ENCODE data around the gene NTN1.
"Not testable (repeated sequence)": the region's sequence is repeated elsewhere in the genome, so short reads cannot be mapped to it uniquely, and the experiment has no call there.

Gene NTN1

GRCh38 chr17:9079461-9080103, 58.3 kb downstream of the NTN1 start:
- Histone ChIP-seq H3K36me3 (ENCODE audit: control insufficient read depth, insufficient read depth, low read length) (no peaks in the 10 kb centered on the region), H3K4me3 (ENCODE audit: low read length) (no peak overlapping the region), H3K9ac (ENCODE audit: low read length) (no peak overlapping the region), H3K9me3 (ENCODE audit: control insufficient read depth, low read length) (no peaks in the 10 kb centered on the region), H3K4me1 (ENCODE audit: control insufficient read depth, insufficient read depth, low read length) (no peaks in the 10 kb centered on the region), H3K27me3 (ENCODE audit: control insufficient read depth, insufficient read depth, low read length) (no peaks in the 10 kb centered on the region)

DNA sequence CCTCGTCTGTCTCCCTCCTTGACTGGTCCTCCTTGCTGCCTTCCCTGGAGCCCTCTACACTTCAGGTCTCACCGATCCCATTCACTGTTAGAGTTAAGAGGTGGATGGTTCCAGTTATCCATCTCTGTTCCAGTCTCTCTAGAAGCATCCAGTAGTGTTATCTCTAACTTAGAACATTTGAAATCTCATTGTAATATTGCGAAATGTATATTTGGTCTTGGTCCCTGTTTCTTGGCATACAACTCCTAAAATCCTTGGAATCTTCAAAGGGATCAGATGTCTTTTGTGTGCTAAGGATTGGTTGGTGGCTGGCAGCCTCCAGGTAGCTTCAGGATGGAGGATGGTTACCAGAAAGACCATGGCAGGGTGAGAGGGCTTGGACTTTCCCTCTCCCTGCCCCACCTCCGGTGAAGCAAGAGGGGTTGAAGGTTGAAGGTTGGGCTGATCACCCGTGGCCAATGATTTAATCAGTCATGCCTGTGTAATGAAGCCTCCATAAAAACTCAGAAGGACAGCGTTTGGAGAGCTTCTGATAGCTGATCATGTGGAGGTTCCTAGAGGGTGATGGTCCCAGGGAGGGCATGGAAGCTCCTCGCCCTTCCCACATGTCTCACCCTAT, 59.1 kb downstream of the NTN1 start:
- no peaks in the 10 kb centered on the region for H3K9me3 ChIP-seq (ENCODE audit: control insufficient read depth, low read length)

GRCh38 chr17:9080983-9081382, 59.7 kb downstream of the NTN1 start:
- Histone ChIP-seq H3K36me3 (ENCODE audit: control insufficient read depth, insufficient read depth, low read length) (no peaks in the 10 kb centered on the region), H3K4me1 (ENCODE audit: control insufficient read depth, insufficient read depth, low read length) (no peaks in the 10 kb centered on the region), H3K9ac (ENCODE audit: low read length) (no peak overlapping the region), H3K9me3 (ENCODE audit: control insufficient read depth, low read length) (no peaks in the 10 kb centered on the region), H3K4me3 (ENCODE audit: low read length) (no peak overlapping the region), H3K27me3 (ENCODE audit: control insufficient read depth, insufficient read depth, low read length) (no peaks in the 10 kb centered on the region)

More for the DNA sequence above, 59.1 kb downstream of the NTN1 start:
- no peak overlapping the region for H3K4me3 ChIP-seq (ENCODE audit: low read length)
- no peaks in the 10 kb centered on the region for H3K36me3 ChIP-seq (ENCODE audit: control insufficient read depth, insufficient read depth, low read length)
- no peak overlapping the region for H3K9ac ChIP-seq (ENCODE audit: low read length)
- no peaks in the 10 kb centered on the region for H3K27me3 ChIP-seq (ENCODE audit: control insufficient read depth, insufficient read depth, low read length)
- no peaks in the 10 kb centered on the region for H3K4me1 ChIP-seq (ENCODE audit: control insufficient read depth, insufficient read depth, low read length)

DNA sequence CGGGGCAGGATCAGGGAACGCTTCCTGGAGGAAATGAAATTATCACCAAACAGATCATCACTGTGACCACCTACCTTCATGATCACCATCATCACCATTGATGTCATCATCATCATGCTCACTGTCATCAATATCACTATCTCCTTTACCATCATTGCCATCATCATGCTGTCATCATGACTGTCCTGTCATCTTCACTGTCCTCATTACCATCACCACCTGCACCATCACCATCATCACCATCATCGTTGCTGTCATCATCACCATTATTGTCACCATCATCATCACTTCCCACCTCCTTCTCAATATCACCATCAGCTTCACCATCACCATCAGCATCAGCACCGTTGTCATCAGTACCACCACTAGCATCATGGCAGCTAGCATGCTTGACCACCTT, 65.3 kb downstream of the NTN1 start:
- H3K4me3 ChIP-seq (ENCODE audit: low read length), result no peak overlapping the region
- H3K4me1 ChIP-seq (ENCODE audit: control insufficient read depth, insufficient read depth, low read length), result no peaks in the 10 kb centered on the region
- no peaks in the 10 kb centered on the region for H3K36me3 ChIP-seq (ENCODE audit: control insufficient read depth, insufficient read depth, low read length)
- H3K9me3 ChIP-seq (ENCODE audit: control insufficient read depth, low read length), result no peaks in the 10 kb centered on the region
- no peaks in the 10 kb centered on the region for H3K27me3 ChIP-seq (ENCODE audit: control insufficient read depth, insufficient read depth, low read length)
- no peak overlapping the region for H3K9ac ChIP-seq (ENCODE audit: low read length)

GRCh38 chr17:9087921-9088320, 66.6 kb downstream of the NTN1 start:
- H3K9me3 ChIP-seq (ENCODE audit: control insufficient read depth, low read length), result no peaks in the 10 kb centered on the region
- no peaks in the 10 kb centered on the region for H3K27me3 ChIP-seq (ENCODE audit: control insufficient read depth, insufficient read depth, low read length)
- no peak overlapping the region for H3K9ac ChIP-seq (ENCODE audit: low read length)
- H3K4me3 ChIP-seq (ENCODE audit: low read length), result no peak overlapping the region
- H3K4me1 ChIP-seq (ENCODE audit: control insufficient read depth, insufficient read depth, low read length), result no peaks in the 10 kb centered on the region
- no peaks in the 10 kb centered on the region for H3K36me3 ChIP-seq (ENCODE audit: control insufficient read depth, insufficient read depth, low read length)

DNA sequence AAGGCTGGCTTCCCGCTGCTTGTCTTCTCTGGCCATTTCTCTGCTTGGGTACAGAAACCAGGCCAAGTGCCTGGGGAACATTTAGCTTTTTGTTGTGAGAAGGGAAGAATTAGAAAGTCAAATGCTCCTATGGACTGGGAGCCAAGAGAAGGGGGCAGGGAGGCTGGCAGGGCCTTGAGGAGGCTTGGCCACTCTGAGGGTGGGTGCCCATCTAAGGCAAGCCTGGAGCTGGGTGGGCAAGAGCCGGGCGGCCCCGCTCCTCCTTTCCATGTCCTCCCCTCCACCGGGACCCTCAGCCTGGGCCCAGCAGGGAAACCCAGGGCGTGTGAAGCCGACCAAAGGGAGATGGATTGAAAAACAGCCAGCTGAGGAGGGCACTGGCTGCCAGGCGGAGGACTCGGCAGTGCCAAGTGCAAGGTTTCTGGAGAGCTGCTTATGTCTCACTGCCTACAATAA, 69.4 kb downstream of the NTN1 start:
- no peaks in the 10 kb centered on the region for H3K9me3 ChIP-seq (ENCODE audit: control insufficient read depth, low read length)
- H3K4me1 ChIP-seq (ENCODE audit: control insufficient read depth, insufficient read depth, low read length), result no peaks in the 10 kb centered on the region
- no peak overlapping the region for H3K4me3 ChIP-seq (ENCODE audit: low read length)
- H3K9ac ChIP-seq (ENCODE audit: low read length), result no peak overlapping the region
- no peaks in the 10 kb centered on the region for H3K36me3 ChIP-seq (ENCODE audit: control insufficient read depth, insufficient read depth, low read length)
- no peaks in the 10 kb centered on the region for H3K27me3 ChIP-seq (ENCODE audit: control insufficient read depth, insufficient read depth, low read length)

DNA sequence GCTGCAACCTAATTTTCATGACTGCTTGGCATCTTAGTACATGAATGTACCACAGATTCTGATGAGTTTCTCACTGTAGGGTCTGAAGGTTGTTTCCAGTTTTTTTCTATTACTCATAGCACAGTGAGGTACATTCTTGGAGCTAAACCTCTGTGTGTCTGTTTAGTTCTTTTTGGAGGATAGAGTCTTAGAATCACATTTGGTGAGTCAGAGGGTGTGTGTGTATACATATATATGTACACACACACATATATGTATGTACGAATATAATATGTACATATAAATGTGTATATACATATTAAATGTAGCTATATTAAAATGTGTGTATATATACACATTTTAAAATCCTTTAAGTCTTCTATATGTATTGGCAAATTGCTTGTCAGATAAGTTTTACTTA, 72.9 kb downstream of the NTN1 start:
- no peaks in the 10 kb centered on the region for H3K36me3 ChIP-seq (ENCODE audit: control insufficient read depth, insufficient read depth, low read length)
- H3K4me3 ChIP-seq (ENCODE audit: low read length), result no peak overlapping the region
- H3K9ac ChIP-seq (ENCODE audit: low read length), result no peak overlapping the region
- no peaks in the 10 kb centered on the region for H3K9me3 ChIP-seq (ENCODE audit: control insufficient read depth, low read length)
- H3K4me1 ChIP-seq (ENCODE audit: control insufficient read depth, insufficient read depth, low read length), result no peaks in the 10 kb centered on the region
- no peaks in the 10 kb centered on the region for H3K27me3 ChIP-seq (ENCODE audit: control insufficient read depth, insufficient read depth, low read length)

- Histone ChIP-seq H3K9ac (ENCODE audit: low read length) (no peak overlapping the region), H3K4me3 (ENCODE audit: low read length) (no peak overlapping the region), H3K27me3 (ENCODE audit: control insufficient read depth, insufficient read depth, low read length) (no peaks in the 10 kb centered on the region)
Measured at GRCh38 chr17:9095390-9095789, 74.1 kb downstream of the NTN1 start.

GRCh38 chr17:9098242-9098825, 77.0 kb downstream of the NTN1 start:
- Histone ChIP-seq H3K27me3 (ENCODE audit: control insufficient read depth, insufficient read depth, low read length) (no peaks in the 10 kb centered on the region), H3K36me3 (ENCODE audit: control insufficient read depth, insufficient read depth, low read length) (no peaks in the 10 kb centered on the region), H3K4me3 (ENCODE audit: low read length) (no peak overlapping the region), H3K9ac (ENCODE audit: low read length) (no peak overlapping the region), H3K9me3 (ENCODE audit: control insufficient read depth, low read length) (no peaks in the 10 kb centered on the region), H3K4me1 (ENCODE audit: control insufficient read depth, insufficient read depth, low read length) (no peaks in the 10 kb centered on the region)

More at GRCh38 chr17:9095390-9095789, 74.1 kb downstream of the NTN1 start:
- Histone ChIP-seq H3K36me3 (ENCODE audit: control insufficient read depth, insufficient read depth, low read length) (no peaks in the 10 kb centered on the region), H3K9me3 (ENCODE audit: control insufficient read depth, low read length) (no peaks in the 10 kb centered on the region), H3K4me1 (ENCODE audit: control insufficient read depth, insufficient read depth, low read length) (no peaks in the 10 kb centered on the region)

- no peaks in the 10 kb centered on the region for H3K9me3 ChIP-seq (ENCODE audit: control insufficient read depth, low read length)
- H3K4me1 ChIP-seq (ENCODE audit: control insufficient read depth, insufficient read depth, low read length), result no peaks in the 10 kb centered on the region
Measured at GRCh38 chr17:9101356-9101755, 80.0 kb downstream of the NTN1 start.

GRCh38 chr17:9103193-9103592, 81.9 kb downstream of the NTN1 start:
- H3K4me1 ChIP-seq (ENCODE audit: control insufficient read depth, insufficient read depth, low read length); H3K4me3 ChIP-seq (ENCODE audit: low read length); H3K27me3 ChIP-seq (ENCODE audit: control insufficient read depth, insufficient read depth, low read length); H3K9ac ChIP-seq (ENCODE audit: low read length); H3K9me3 ChIP-seq (ENCODE audit: control insufficient read depth, low read length); H3K36me3 ChIP-seq (ENCODE audit: control insufficient read depth, insufficient read depth, low read length): not testable (repeated sequence)

More at GRCh38 chr17:9101356-9101755, 80.0 kb downstream of the NTN1 start:
- Histone ChIP-seq H3K9ac (ENCODE audit: low read length) (no peak overlapping the region), H3K4me3 (ENCODE audit: low read length) (no peak overlapping the region), H3K36me3 (ENCODE audit: control insufficient read depth, insufficient read depth, low read length) (no peaks in the 10 kb centered on the region), H3K27me3 (ENCODE audit: control insufficient read depth, insufficient read depth, low read length) (no peaks in the 10 kb centered on the region)

- Histone ChIP-seq H3K4me3 (ENCODE audit: low read length) (no peak overlapping the region), H3K9ac (ENCODE audit: low read length) (no peak overlapping the region), H3K4me1 (ENCODE audit: control insufficient read depth, insufficient read depth, low read length) (no peaks in the 10 kb centered on the region), H3K27me3 (ENCODE audit: control insufficient read depth, insufficient read depth, low read length) (no peaks in the 10 kb centered on the region), H3K9me3 (ENCODE audit: control insufficient read depth, low read length) (no peaks in the 10 kb centered on the region), H3K36me3 (ENCODE audit: control insufficient read depth, insufficient read depth, low read length) (no peaks in the 10 kb centered on the region)
Measured at GRCh38 chr17:9104370-9105041, 83.2 kb downstream of the NTN1 start.

All from mucosa of stomach (tissue), 1 donor.